ENCODE measurements around the gene MAP1LC3B. TPM values are rescaled to one million over a fixed set of nuclear protein-coding genes. Genes with fewer than 3 reads are reported as not detected.

The MAP1LC3B gene
- polyA plus RNA-seq, 12 donors = 34.4 to 58.1 (median 53.9) TPM; not detected in 1

DNA sequence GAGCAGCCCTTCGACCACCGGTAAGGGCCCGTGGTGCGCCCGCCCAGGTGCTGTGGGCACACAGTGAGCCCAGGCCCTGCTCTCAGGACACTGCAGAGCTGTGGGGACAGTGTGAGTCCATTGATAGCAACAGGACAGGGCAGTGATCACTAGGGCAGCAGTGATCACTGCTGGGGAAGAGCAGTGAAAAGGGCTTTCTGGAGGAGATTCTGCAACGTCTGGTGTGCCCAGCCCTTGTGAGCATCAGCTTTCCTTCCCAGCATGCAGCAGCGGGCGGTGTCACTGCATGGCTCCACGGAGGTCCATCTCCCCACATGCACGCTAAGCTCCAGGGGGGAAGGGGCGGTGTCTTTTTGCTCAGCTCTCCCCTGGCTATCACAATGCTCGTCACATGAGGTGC, 32.1 kb downstream of the MAP1LC3B start:
- DNase-seq = no peak

DNA sequence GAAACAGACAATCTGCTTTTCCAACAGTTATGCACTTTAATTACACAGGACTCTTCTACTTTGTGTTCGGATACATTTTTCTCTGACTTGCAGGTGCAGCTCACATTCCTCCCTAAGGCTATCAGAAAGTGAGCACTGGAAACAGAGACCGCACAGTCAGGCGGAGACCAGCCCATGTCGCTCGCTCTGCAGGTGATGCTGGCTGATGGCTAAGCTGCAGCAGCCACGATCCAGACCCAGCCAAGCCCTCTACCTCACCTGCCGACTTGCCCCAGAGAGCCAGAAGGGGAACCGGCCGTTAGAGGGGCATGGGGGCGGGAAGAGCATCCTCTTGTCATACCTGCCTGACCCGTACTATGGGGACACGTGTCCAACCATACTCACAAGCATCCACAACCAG, 33.8 kb downstream of the MAP1LC3B start:
- DNase-seq = no peak

DNA sequence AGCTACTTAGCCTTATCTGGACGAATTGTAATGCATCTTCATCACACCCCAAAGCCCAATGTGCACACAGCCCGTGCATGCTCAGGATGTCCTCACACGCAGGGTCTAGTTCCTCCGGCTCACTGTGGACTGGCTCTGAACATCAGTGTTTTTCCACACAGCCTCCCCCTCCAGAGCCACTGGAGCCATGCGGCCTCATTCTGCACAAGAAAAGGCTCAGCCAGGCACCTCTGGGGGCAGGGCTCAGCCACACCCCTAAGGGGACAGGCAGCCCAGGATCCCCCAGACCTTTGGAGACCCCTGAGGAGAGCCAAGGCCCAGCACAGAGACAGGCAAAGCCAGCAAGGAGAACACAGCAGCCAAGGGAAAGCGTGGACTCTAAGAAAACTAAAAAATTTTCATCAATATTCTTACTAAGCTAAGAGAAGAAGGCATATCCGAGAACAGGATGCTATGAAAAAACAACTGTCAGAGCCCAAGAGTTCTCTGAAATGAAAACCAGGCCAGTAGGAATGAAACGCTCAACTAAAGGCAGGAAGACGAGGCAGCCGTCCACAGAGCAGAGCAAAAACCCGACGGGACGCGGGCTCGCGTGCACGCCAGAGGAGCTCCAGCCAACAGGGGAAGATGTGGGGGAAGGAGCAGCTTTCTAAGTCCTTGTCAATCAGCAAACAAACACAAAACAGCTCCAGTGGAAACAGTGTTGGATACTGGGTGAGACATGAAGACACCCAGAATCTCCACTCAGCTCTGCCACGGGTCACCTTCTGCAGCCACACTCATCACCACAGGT, 34.5 kb downstream of the MAP1LC3B start:
- no peak for DNase-seq

DNA sequence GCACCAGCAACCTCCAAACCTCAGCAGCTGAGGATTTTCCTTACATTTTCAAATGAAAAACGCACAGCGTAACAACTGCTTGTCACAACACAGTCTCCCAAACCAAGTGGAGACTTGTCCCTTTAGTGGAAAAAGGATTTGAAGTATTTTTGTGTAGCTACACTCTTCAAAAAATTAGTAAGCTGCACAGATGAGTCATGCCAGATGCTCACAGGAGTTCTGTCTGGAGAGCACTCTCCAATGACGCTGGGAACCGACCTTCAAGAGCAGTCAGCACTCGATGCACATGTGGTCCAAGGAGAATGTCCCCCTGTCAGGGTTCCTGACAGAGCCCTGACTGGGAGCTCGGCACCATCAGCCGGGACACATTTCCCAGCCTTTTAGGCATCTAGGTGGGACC, 39.8 kb downstream of the MAP1LC3B start:
- DNase-seq = no peak

DNA sequence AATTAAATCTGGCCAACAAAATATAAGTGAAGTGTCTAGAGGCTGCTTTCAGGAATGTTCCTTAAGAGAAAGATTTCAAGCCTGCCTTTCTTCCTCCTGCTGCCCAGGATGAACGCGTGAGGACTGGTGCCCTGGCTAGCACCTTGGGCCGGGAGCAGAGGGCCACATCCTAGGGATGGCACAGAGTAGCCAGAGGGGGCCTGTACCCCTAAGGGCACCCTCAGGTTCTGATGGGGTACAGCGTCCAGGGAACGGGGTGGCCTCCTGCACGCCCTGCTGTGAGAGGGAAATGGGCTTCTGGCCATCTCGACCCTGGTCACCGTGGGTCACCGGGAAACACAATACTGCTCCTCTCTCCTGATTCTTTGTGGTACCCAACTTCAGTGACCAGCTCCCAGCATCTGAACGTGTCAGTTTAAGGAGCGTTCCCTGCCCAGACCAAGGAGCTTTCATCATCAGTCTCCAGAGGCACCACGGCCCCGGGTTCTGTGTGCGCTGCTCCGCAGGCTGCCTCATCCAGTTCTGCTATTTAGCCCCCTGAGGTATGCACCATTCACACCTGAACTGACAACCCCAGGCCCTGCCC, 40.3 kb downstream of the MAP1LC3B start:
- DNase-seq = no peak

DNA sequence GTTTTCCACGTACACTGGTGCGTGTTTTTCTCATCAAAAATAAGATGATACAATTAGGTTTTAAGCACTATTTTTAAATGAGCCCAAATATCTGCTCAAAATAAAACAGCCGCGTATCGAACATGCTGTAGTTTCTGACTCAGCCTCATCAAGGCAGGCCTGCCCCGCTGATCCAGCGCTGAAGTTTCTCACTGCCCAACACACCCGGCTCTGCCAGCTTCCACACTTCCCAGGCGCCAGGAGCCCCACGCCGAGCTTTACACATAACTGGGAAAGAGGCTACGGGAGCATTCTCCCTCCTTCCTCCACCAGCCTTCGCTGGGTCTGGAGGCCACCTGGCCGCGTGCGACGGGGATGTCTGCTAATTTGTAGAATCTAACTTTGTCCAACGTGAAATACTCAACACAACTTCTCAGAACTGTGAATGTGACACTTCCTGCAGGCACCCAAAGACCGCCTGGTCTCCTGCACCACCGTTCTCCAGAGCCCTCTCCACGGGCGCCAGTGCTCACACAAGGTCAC, 42.1 kb downstream of the MAP1LC3B start:
- DNase-seq = no peak

DNA sequence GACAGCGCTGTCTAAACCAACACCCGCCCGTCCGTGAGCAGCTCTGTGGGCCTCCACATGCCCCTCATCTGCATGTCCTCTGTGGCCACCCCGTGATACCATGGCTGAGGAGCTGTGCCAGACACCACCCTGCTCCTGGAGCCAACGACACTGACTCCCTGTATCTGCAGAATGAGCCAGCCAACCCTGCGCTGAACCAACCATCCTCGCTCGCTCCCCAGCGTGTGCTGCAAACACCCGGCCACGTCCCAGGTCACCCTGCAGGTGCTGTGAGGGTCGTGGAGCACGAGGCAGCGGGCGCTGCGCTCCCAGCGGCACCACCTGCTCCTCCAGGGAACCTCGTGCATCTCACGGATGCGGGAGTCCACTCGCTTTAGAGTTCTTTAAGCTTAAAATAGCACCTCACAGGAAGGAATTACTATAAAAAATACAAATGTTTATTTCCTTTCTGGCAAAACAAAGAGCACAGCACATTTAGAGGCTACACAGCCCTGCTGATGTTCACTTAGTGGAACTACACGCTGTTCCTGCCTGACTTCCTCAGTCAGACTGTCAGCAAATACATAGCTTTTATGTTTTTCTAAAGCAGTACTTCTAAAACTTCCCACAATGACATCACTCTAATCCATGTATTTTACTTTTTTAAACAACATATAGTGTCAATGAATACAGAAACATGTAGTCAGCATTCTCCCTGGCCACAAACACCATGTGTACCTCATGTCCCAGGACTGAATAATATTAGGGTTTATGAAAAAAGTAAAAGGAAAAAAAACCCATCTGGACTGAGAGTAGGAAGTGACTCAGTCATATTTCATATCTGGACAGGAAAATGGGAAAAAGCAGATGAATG, 43.5 kb downstream of the MAP1LC3B start:
- DNase-seq = peak; percentile 41

DNA sequence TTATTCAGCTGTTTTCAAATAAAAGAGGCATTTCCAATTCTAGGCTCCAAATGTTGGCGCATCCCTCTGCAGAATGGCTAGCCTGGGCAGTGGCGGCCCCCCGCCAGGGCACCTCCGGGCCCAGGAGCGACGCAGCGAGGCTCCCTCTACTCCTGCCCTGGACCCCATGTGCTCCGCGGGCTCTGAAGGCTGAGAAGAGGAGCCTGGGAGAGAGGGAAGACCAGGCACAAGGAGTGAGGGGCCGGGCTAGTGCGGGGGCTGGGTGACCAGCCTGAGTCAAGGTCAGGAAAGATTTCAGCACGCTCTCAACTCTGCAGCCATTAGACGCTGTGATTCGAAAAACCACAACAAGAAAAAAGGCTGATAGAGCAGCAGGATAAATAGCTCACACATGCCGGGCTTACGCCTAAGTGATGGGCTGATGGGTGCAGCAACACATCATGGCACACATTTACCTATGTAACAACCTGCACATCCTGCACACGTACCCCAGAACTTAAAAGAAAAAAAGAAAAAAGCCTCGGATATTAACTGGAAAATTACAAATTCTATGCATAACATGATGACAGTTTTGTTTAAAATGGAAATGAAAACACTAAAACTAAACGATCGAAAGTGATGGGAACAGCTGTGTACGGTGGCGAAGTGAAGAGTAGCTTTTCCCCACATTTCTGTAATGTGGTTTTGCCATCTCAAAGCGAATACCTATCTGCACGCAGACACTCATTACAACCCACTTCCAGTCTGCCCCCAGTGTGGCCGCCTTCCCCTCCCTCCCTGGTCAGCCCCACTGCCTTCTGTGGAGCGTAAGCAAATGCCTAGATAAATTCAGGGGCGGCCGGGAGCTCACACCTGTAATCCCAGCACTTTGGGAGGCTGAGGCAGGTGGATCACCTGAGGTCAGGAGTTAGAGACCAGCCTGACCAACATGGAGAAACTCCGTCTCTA, 44.4 kb downstream of the MAP1LC3B start:
- DNase-seq = no peak

DNA sequence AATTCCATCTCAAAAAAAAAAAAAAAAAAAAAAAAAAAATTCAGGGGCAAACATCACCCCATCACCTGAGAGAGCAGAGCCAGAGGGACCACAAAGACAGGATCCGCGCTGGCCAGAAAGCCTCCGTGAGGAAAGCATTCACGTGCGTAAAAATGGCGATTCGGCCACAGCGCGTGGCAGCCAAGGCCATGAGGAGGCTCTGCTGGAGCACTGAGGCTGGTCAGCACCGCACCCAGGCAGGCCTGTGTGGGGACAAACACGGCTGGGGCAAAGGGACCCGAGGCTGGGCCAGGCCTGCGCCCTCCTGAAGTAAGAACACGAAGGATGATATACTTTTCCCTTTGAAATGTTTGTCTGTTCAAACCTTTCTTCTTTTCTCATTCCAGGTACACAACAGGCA, 45.2 kb downstream of the MAP1LC3B start:
- DNase-seq = no peak

DNA sequence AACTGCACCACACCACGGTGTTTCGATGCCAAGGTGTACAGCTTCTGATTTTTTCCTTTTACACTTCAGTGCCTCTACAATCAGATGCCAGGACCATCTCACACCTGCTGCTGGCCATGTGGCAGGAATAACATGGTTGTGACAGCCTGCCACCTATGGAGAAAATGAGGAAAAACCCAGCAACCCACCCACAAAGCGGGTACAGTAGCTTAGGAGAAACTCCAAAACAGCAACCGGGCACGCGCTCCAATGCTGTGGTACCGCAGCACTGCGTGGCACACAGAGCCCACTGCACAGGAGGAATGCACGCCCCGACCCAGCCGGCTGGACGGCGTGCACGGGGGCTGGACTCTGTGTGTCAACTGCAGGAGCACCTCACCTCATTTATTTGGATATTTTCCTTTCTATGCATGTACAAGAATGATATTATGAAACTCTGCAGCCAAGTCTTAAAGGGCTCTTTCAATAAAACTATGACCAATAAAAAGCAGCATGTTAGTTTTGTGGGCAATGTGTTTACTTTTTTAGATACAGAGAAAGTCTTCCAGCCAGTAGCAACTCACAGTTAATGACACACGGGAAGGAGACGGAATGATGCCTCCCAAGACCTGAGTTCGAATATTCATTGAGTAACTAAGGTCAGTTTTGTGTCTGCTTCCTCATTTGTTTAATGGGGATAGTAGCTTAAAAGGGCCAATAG, 45.9 kb downstream of the MAP1LC3B start:
- DNase-seq = no peak

DNA sequence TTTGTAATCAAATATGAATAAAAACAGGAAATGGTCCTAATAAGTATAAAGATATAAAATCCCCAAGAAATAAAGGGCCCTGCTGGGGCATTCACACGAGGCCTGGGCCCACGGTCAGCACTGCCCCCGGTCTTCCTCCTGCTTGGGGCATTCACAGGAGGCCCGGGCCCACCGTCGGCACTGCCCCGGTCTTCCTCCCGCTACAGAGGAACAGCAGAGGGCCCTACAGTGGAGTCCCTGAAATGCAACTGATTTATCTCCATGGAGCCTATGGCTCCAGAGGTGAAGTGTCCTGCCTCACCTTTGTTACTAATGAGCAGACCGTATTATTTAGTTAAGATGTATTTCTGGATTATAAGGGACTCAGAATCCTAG, 46.5 kb downstream of the MAP1LC3B start:
- no peak for DNase-seq

DNA sequence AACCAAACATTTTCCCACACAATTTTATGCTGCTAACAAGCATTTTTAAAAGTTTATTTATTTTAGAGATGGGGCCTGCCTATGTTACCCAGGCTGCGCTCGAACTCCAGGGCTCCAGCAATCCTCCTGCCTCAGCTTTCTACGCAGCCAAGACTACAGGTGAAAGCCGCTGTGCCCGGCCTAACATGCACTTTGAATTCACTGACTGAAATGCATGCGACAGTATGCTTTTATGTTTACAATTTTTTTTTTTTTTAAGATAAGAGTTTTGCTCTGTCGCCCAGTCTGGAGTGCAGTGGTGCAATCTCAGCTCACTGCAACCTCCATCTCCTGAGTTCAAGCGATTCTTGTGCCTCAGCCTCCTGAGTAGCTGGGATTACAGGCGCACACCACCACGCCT, 47.8 kb downstream of the MAP1LC3B start:
- no peak for DNase-seq

DNA sequence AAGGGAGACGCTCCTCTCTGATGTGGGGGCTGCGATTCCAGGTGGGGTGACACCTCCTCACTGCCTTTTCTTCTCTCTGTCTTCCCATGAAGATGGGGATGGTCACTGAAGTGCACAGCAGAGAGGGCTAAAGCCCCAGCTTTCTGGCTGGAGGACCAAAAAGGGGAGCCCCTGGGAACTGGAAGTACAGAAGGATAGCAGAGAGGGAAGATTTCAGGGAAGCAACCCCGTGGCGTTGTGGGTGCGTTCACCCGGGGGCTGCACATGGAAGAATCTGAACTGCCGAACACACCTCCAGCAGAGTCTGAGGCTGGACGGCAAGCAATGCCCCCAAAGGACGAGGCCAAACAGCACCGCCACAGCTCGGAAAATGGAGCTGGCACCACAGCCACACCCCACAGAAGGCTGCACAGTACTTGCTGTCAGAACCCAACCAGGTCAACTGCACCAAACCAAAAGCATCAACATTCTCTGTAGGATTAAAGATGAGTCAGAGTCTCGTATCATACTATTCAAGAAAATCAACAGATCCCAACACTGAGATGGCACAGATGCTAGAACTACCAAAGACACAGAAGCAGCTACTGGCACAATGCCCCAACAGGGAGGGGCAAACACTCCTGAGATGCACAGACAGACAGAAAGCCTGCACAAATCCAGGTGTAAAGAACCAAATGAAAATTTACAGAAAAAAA, 49.9 kb downstream of the MAP1LC3B start:
- DNase-seq = no peak

DNA sequence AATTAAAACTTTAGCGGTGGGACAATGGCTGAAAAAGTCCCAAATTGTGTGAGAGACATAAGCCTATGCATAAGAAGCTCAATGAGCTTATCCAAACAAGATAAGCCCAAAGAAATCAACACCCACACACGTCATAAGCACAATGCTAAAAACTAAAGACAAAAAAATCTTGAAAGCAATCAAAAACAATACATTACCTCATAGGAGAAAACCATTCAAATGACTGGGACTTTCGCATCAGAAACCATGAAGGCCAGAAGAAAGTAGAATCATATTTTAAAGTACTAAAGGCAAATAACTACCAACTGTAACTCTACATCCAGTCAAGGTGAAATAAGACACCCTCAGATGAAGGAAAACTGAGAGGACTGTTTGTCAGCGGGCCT, 50.4 kb downstream of the MAP1LC3B start:
- DNase-seq = no peak

DNA sequence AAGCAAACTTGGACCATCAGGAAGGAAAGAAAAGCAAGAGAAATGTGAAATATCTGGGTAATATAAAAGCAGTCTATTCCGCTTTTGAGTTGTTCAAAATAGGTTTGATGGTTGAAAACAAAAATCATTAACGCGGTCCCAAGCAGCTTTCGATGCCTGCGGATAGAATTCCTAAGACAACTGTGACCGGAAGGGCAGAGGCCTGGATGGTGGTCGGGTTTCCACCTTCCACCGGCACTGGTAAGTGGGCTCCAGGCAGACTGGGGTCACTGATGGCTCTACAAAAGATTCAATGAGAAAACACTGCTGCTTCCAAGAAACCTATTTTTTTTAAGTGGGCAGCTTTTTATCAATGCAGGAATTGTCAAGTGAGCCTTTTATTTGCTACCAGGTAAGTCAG, 50.9 kb downstream of the MAP1LC3B start:
- DNase-seq = no peak

DNA sequence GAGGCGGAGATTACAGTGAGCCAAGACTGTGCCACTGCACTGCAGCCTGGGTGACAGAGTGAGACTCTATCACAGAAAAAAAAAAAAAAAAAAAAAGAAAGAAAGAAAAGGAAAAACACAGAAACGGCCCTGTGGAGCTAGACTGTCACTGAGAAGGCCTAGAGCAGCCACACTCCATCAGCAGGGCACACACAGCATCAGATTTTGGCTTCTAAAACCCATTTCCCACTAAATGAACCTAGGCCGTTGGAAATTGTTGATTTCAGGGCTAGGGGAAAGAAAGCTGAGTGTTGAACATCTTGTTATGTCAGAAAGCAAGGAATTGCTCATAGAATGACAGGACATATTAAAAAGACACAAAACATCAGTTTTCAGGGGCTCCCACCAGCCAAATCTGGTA, 51.8 kb downstream of the MAP1LC3B start:
- DNase-seq = no peak

DNA sequence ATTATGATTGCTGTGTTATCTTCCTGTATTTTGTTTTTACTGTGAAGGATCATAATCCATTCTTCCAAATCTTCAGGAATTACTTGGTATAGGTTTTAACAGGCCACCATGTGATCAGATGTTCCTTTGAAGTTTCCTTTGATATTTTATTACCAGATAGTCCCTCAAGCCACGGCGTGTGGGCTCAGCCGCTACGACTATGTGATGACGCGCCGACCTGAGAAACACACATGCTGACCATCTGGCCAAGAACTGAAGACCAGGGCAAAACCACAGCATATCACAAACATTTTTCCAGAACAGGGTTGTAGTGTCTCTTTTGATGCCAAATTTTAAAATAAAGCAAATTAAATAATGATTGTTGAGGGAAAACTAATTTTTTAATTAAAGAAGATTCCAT, 53.4 kb downstream of the MAP1LC3B start:
- no peak for DNase-seq

DNA sequence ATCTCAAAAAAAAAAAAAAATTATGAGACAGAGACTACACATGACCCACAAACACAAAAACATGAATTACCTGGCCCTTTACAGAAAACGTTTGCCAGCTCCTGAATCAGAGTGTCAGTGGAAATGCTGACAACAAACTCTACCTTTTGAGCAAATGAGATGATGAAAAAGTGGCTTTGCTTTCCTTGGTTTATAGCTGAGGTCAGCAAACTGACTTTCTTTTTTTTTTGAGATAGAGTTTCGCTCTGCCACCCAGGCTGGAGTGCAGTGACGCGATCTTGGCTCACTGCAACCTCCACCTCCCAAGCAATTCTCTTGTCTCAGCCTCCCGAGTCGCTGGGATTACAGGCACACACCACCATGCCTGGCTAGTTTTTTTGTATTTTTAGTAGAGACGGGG, 54.3 kb downstream of the MAP1LC3B start:
- no peak for DNase-seq

DNA sequence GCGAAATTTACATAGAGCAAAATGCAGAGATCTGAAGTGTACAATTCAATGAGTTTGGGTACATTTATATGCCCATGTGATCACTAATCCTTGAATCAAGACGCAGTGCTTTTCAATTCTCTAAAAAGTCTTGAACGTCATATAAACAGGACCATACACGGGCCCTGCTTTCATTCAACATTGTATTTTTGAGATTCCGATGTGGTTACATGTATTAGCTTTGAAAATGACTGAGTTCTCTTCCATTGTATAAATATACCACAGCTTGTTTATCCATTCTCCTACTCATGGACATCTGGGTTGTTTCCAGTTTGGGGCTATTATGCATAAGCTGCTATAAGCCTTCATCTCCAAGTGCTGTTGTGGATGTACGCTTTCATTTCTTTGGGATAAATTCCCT, 55.2 kb downstream of the MAP1LC3B start:
- DNase-seq = no peak

DNA sequence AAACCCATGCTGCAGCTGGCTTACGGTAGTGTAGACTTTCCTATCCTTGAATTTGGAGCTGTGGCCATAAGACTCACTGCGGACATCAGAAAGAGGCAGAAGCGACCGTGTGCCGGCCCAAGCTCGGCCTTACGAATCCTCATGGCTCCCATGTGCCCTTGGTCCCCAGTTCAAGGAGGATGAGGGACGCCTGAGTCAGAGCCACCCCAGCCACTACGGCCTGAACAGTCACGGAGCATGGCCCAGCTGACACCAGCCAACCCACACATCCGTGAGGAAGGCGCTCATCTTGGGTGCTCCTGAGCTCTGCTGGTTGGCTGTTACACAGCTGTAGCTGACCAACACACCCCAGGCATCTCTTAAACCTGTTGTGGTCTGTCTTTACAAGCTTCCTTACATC, 56.7 kb downstream of the MAP1LC3B start:
- DNase-seq = no peak
